Measurements from ENCODE around the gene MRGPRD. TPM values are rescaled to one million over a fixed set of nuclear protein-coding genes. Genes with fewer than 3 reads are reported as not detected.

MRGPRD gene
- total and polyA plus RNA-seq, 2 donors (not counting 1 experiment from before 2014, with no cell fraction given): not detected

DNA sequence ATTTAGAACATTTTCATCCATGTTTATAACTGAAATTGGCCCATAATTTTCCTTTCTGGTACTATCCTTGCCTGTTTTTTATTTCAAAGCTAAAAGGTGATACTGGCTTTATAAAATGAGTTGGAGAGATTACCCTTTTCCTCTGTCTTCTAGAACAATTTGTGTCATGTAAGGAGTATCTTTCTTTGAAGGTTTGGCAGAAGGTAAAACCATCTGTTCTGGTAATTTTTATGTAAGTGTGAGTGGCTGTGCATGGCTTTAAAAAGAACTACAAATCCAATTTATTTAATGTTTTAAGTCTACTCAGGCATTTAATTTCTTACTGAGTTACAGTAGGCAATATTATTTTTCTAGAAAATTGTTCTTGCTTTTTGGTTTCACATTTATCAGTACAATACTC, 7.7 kb upstream of the MRGPRD start:
- Mint-ChIP-seq H3K4me1 (no peaks in the 10 kb centered on the region), H3K4me3 (no peak overlapping the region), H3K27ac (no peak overlapping the region), H3K27me3 (peaks cover 49% of the 10 kb centered on the region), H3K9me3 (ENCODE audit: insufficient read depth) (peaks cover 2% of the 10 kb centered on the region)
- Histone ChIP-seq H3K4me2 (replicated peaks; ENCODE audit: low read depth, low read length, poor library complexity, severe bottlenecking) (no peak overlapping the region), H3K9me3 (ENCODE audit: control extremely low read depth in 1 of 3, control insufficient read depth in 2 of 3, insufficient read depth in 1 of 3, low read length in 2 of 3) (peaks cover 0 to 7% (median 2%) of the 10 kb centered on the region in 3 donors), H3K27me3 (replicated peaks in 1 of 4; ENCODE audit: control extremely low read depth in 1 of 4, control insufficient read depth in 3 of 4, insufficient read depth in 4 of 4, low read length in 3 of 4) (peaks cover 0 to 18% (median 0%) of the 10 kb centered on the region in 4 experiments), H3K4me1 (ENCODE audit: control insufficient read depth in 2 of 2, insufficient read depth in 2 of 2, low read length in 2 of 2) (no peaks in the 10 kb centered on the region), H3K36me3 (replicated peaks in 1 of 2; ENCODE audit: control extremely low read depth in 1 of 2, control insufficient read depth in 1 of 2, extremely low read depth in 1 of 2, insufficient read depth in 2 of 2, low read length in 1 of 2) (no peaks in the 10 kb centered on the region), H4K20me1 (ENCODE audit: control insufficient read depth, insufficient read depth, low read length, poor library complexity, severe bottlenecking) (no peaks in the 10 kb centered on the region), H3K79me2 (ENCODE audit: control insufficient read depth, insufficient read depth, low read length) (no peaks in the 10 kb centered on the region), H3K4me3 (ENCODE audit: control extremely low read depth in 1 of 5, extremely low read depth in 1 of 5, insufficient read depth in 1 of 5, low read depth in 2 of 5, low read length in 4 of 5) (no peak overlapping the region), H3K27ac (ENCODE audit: low read length in 2 of 2) (no peak overlapping the region), H3K9ac (ENCODE audit: low read length) (no peak overlapping the region), H2AFZ (ENCODE audit: insufficient read depth, low read depth, low read length, poor library complexity, severe bottlenecking) (no peak overlapping the region)
- CTCF ChIA-PET: no interaction called here
- POLR2A ChIA-PET: no interaction called here
- TF ChIP-seq, protein P1, sequence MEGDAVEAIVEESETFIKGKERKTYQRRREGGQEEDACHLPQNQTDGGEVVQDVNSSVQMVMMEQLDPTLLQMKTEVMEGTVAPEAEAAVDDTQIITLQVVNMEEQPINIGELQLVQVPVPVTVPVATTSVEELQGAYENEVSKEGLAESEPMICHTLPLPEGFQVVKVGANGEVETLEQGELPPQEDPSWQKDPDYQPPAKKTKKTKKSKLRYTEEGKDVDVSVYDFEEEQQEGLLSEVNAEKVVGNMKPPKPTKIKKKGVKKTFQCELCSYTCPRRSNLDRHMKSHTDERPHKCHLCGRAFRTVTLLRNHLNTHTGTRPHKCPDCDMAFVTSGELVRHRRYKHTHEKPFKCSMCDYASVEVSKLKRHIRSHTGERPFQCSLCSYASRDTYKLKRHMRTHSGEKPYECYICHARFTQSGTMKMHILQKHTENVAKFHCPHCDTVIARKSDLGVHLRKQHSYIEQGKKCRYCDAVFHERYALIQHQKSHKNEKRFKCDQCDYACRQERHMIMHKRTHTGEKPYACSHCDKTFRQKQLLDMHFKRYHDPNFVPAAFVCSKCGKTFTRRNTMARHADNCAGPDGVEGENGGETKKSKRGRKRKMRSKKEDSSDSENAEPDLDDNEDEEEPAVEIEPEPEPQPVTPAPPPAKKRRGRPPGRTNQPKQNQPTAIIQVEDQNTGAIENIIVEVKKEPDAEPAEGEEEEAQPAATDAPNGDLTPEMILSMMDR (IDR thresholded peaks at IDR 0.05): no peak
- TF ChIP-seq EZH2 (IDR thresholded peaks at IDR 0.05; ENCODE audit: borderline replicate concordance, insufficient read depth, low read depth, low read length, poor library complexity, severe bottlenecking): no peak
- ATAC-seq (ENCODE audit: low read depth) (no peak), DNase-seq (no peak)
- intact Hi-C loops (cut with micrococcal nuclease): no loop called here

GRCh38 chr11:68987211-68987610, 6.4 kb upstream of the MRGPRD start:
- Mint-ChIP-seq H3K4me1 (no peaks in the 10 kb centered on the region), H3K9me3 (ENCODE audit: insufficient read depth) (peaks cover 2% of the 10 kb centered on the region), H3K4me3 (no peak overlapping the region), H3K27ac (no peak overlapping the region), H3K27me3 (peaks cover 40% of the 10 kb centered on the region)
- Histone ChIP-seq H3K79me2 (ENCODE audit: control insufficient read depth, insufficient read depth, low read length) (no peaks in the 10 kb centered on the region), H3K27me3 (replicated peaks in 1 of 4; ENCODE audit: control extremely low read depth in 1 of 4, control insufficient read depth in 3 of 4, insufficient read depth in 4 of 4, low read length in 3 of 4) (peaks cover 0 to 15% (median 0%) of the 10 kb centered on the region in 4 experiments), H3K27ac (ENCODE audit: low read length in 2 of 2) (no peak overlapping the region), H2AFZ (ENCODE audit: insufficient read depth, low read depth, low read length, poor library complexity, severe bottlenecking) (no peak overlapping the region), H3K36me3 (replicated peaks in 1 of 2; ENCODE audit: control extremely low read depth in 1 of 2, control insufficient read depth in 1 of 2, extremely low read depth in 1 of 2, insufficient read depth in 2 of 2, low read length in 1 of 2) (no peaks in the 10 kb centered on the region), H3K4me2 (replicated peaks; ENCODE audit: low read depth, low read length, poor library complexity, severe bottlenecking) (no peak overlapping the region), H3K9me3 (ENCODE audit: control extremely low read depth in 1 of 3, control insufficient read depth in 2 of 3, insufficient read depth in 1 of 3, low read length in 2 of 3) (peaks cover 0 to 8% (median 2%) of the 10 kb centered on the region in 3 donors), H3K4me3 (ENCODE audit: control extremely low read depth in 1 of 5, extremely low read depth in 1 of 5, insufficient read depth in 1 of 5, low read depth in 2 of 5, low read length in 4 of 5) (no peak overlapping the region), H3K4me1 (ENCODE audit: control insufficient read depth in 2 of 2, insufficient read depth in 2 of 2, low read length in 2 of 2) (no peaks in the 10 kb centered on the region), H3K9ac (ENCODE audit: low read length) (no peak overlapping the region), H4K20me1 (ENCODE audit: control insufficient read depth, insufficient read depth, low read length, poor library complexity, severe bottlenecking) (no peaks in the 10 kb centered on the region)
- CTCF ChIA-PET: interaction anchor here (1.2 kb wide), 1 partner anchor 10 kb away, joined by 3 read pairs; no protein-coding TSS in a partner anchor
- POLR2A ChIA-PET: no interaction called here
- intact Hi-C loops (cut with micrococcal nuclease): no loop called here
- no peak for TF ChIP-seq EZH2 (IDR thresholded peaks at IDR 0.05; ENCODE audit: borderline replicate concordance, insufficient read depth, low read depth, low read length, poor library complexity, severe bottlenecking)
- TF ChIP-seq, protein P1 (IDR thresholded peaks at IDR 0.05): no peak
- no peak for DNase-seq
- no peak for ATAC-seq (ENCODE audit: low read depth)
